ENCODE measurements around the gene DCN. TPM values are rescaled to one million over a fixed set of nuclear protein-coding genes. Genes with fewer than 3 reads are reported as not detected.

Gene DCN
- total RNA-seq, 1 donor from 2014 or later = not detected

- no peak overlapping the region for H3K4me3 Mint-ChIP-seq
These were observed 87.7 kb downstream of the DCN start for GRCh38 chr12:91094957-91095356.

GRCh38 chr12:91094032-91094662 lies 88.5 kb downstream of the DCN start:
- H3K9ac ChIP-seq = no peak overlapping the region
- no peaks in the 10 kb centered on the region for H3K9me3 ChIP-seq (ENCODE audit: low read depth)
- no peak overlapping the region for H3K4me2 ChIP-seq
- no peak overlapping the region for H3K4me3 ChIP-seq
- no peaks in the 10 kb centered on the region for H4K20me1 ChIP-seq (ENCODE audit: low read depth)
- H3K36me3 ChIP-seq = no peaks in the 10 kb centered on the region
- no peaks in the 10 kb centered on the region for H3K4me1 ChIP-seq
- H3K79me2 ChIP-seq (ENCODE audit: low read depth) = no peaks in the 10 kb centered on the region
- no peaks in the 10 kb centered on the region for H3K36me3 Mint-ChIP-seq
- DNase-seq (ENCODE audit: low spot score) = no peak
- H3K27me3 ChIP-seq = no peaks in the 10 kb centered on the region
- H3K4me3 Mint-ChIP-seq = no peak overlapping the region
- H3F3A ChIP-seq (ENCODE audit: low read depth) = no peaks in the 10 kb centered on the region
- H3K27ac Mint-ChIP-seq = no peak overlapping the region
- H2AFZ ChIP-seq (replicated peaks) = no peak overlapping the region
- no peaks in the 10 kb centered on the region for H3K4me1 Mint-ChIP-seq
- H3K27me3 Mint-ChIP-seq (ENCODE audit: insufficient read depth, low read depth) = no peaks in the 10 kb centered on the region
- H3K9me3 Mint-ChIP-seq = peaks cover 12% of the 10 kb centered on the region
- TF ChIP-seq EZH2phosphoT487 (IDR thresholded peaks at IDR 0.05) = no peak
- TF ChIP-seq EZH2 (IDR thresholded peaks at IDR 0.05) = no peak
- TF ChIP-seq CTCF (IDR thresholded peaks at IDR 0.05) = no peak
- no peak overlapping the region for H3K27ac ChIP-seq

More at GRCh38 chr12:91094957-91095356, 87.7 kb downstream of the DCN start:
- peaks cover 3% of the 10 kb centered on the region for H3K4me1 Mint-ChIP-seq
- H3K4me1 ChIP-seq = no peaks in the 10 kb centered on the region
- H3F3A ChIP-seq (ENCODE audit: low read depth) = no peaks in the 10 kb centered on the region
- no peak overlapping the region for H3K27ac ChIP-seq
- H3K9me3 Mint-ChIP-seq = peaks cover 5% of the 10 kb centered on the region
- no peaks in the 10 kb centered on the region for H3K9me3 ChIP-seq (ENCODE audit: low read depth)
- H3K36me3 ChIP-seq = no peaks in the 10 kb centered on the region
- no peak overlapping the region for H3K4me2 ChIP-seq
- no peak for TF ChIP-seq CTCF (IDR thresholded peaks at IDR 0.05)
- no peak for TF ChIP-seq EZH2 (IDR thresholded peaks at IDR 0.05)
- TF ChIP-seq EZH2phosphoT487 (IDR thresholded peaks at IDR 0.05) = no peak
- H4K20me1 ChIP-seq (ENCODE audit: low read depth) = no peaks in the 10 kb centered on the region
- no peak overlapping the region for H2AFZ ChIP-seq (replicated peaks)
- no peaks in the 10 kb centered on the region for H3K79me2 ChIP-seq (ENCODE audit: low read depth)
- H3K27ac Mint-ChIP-seq = no peak overlapping the region
- H3K4me3 ChIP-seq = no peak overlapping the region
- no peak overlapping the region for H3K9ac ChIP-seq
- H3K27me3 Mint-ChIP-seq (ENCODE audit: insufficient read depth, low read depth) = no peaks in the 10 kb centered on the region
- no peaks in the 10 kb centered on the region for H3K27me3 ChIP-seq
- no peaks in the 10 kb centered on the region for H3K36me3 Mint-ChIP-seq
- DNase-seq (ENCODE audit: low spot score) = no peak

- Histone ChIP-seq H3K9me3 (ENCODE audit: low read depth) (no peaks in the 10 kb centered on the region), H3K4me1 (no peaks in the 10 kb centered on the region), H3K27me3 (no peaks in the 10 kb centered on the region), H3K4me2 (no peak overlapping the region), H2AFZ (replicated peaks) (no peak overlapping the region), H3K4me3 (no peak overlapping the region), H3K9ac (no peak overlapping the region), H3K27ac (no peak overlapping the region), H3F3A (ENCODE audit: low read depth) (no peaks in the 10 kb centered on the region), H4K20me1 (ENCODE audit: low read depth) (no peaks in the 10 kb centered on the region), H3K79me2 (ENCODE audit: low read depth) (no peaks in the 10 kb centered on the region), H3K36me3 (no peaks in the 10 kb centered on the region)
- Mint-ChIP-seq H3K36me3 (no peaks in the 10 kb centered on the region), H3K27ac (no peak overlapping the region), H3K4me1 (no peaks in the 10 kb centered on the region), H3K9me3 (peaks cover 20% of the 10 kb centered on the region), H3K27me3 (ENCODE audit: insufficient read depth, low read depth) (no peaks in the 10 kb centered on the region), H3K4me3 (no peak overlapping the region)
- no peak for DNase-seq (ENCODE audit: low spot score)
- TF ChIP-seq EZH2phosphoT487 (IDR thresholded peaks at IDR 0.05) = no peak
- TF ChIP-seq EZH2 (IDR thresholded peaks at IDR 0.05) = no peak
- no peak for TF ChIP-seq CTCF (IDR thresholded peaks at IDR 0.05)
These were observed 89.3 kb downstream of the DCN start for GRCh38 chr12:91093341-91093740.

Measured in neural progenitor cell (in vitro differentiated cells).